ENCODE measurements around the gene OTOGL.

OTOGL gene

DNA sequence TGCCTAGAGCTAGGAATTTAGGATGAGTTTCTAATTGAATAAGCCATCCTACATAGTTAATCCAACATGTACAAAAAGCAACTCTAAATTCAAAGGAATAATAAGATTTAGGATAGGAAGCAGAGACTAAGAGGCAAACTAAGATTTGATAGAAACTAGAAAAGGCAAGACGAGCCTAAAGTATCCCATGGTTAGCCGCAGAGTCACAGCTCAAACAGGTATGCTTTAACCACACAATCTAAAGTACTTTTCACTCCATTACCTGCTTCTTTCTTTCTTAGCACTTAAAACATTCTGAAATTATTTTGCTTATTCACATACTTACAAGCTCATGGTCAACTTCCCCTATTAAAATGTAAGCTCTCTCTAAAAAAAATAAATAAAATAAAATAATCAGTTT is 51.8 kb downstream of the OTOGL start:
- DNase-seq (ENCODE audit: low read depth): no peak
- no peak for TF ChIP-seq CTCF (conservative IDR thresholded peaks at IDR 0.05; ENCODE audit: low read depth, low read length)
- H3K4me3 ChIP-seq (ENCODE audit: low read depth, low read length): no peak overlapping the region

DNA sequence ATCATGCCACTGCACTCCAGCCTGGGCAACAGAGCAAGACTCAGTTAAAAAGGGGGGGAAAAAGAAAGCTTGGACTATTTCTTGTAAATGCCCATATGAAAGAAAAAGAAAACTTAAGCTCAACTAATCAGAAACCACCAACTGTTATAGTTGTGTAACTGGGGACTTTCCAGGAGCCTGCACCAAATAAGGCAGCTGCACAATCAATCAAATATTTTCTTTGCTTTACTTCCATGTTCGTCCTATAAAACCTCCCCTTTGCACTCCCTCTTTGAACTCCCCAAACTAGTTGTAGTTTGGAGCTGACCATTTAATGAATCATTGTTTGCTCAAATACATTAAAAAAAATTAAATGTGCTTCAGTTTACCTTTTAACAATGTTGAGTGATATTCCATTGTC is 54.9 kb downstream of the OTOGL start:
- H3K4me3 ChIP-seq (ENCODE audit: low read depth, low read length): no peak overlapping the region
- peak; percentile 60 for DNase-seq (ENCODE audit: low read depth)
- TF ChIP-seq CTCF (conservative IDR thresholded peaks at IDR 0.05; ENCODE audit: low read depth, low read length): no peak

DNA sequence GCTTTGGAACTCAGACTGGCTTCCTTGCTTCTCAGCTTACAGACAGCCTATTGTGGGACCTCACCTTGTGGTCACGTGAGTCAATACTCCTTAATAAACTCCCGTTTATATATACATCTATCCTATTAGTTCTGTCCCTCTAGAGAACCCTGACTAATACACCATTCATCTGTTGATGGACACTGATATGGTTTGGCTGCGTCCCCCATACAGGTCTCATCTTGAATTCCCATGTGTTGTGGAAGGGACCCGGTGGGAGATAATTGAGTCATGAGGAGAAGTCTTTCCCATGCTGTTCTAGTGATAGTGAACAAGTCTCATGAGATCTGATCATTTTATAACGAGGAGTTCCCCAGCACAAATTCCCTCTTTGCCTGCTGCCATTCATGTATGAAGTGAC is 57.0 kb downstream of the OTOGL start:
- H3K4me3 ChIP-seq (ENCODE audit: low read depth, low read length): no peak overlapping the region
- no peak for TF ChIP-seq CTCF (conservative IDR thresholded peaks at IDR 0.05; ENCODE audit: low read depth, low read length)
- DNase-seq (ENCODE audit: low read depth): no peak

DNA sequence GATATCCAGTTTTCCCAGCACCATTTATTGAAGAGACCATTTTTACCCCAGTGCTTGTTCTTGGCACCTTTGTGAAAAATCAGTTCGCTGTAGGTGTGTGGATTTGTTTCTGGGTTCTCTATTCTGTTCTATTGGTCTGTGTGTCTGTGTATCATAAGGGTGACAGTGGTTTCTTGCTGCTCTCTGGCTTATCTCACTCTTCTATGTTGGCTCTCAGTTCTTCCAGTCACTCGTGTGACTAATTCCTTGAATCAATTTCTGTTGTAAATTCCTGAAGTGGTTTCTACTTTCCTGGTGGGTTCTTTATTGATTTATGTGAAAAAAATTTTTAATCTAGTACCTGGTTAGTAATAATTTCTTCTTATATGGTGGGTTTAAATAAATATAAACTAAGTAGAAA is 58.3 kb downstream of the OTOGL start:
- no peak for TF ChIP-seq CTCF (conservative IDR thresholded peaks at IDR 0.05; ENCODE audit: low read depth, low read length)
- peak; percentile 22 for DNase-seq (ENCODE audit: low read depth)

DNA sequence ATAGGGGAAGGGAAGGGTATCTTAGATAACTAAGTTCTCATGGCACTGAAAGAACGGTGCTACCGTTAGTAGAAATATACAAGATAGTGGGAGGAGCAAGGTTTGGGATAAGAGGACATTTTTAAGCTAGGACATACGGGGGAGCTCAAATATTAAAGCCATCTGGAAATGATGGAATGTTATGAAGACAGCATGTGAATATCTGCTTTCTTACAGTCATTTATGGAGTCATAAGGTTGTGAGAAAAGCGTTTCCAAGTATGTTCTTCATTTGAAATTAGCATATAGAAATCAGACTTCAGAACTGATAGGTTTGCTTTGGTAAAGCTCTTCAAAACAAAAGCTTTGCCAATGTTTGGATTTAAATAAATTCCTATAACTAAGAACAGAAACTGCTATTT is 62.3 kb downstream of the OTOGL start:
- H3K4me3 ChIP-seq (ENCODE audit: low read depth, low read length): no peak overlapping the region
- no peak for TF ChIP-seq CTCF (conservative IDR thresholded peaks at IDR 0.05; ENCODE audit: low read depth, low read length)
- DNase-seq (ENCODE audit: low read depth): peak; percentile 37

More for the DNA sequence above, 58.3 kb downstream of the OTOGL start:
- H3K4me3 ChIP-seq (ENCODE audit: low read depth, low read length): no peak overlapping the region

DNA sequence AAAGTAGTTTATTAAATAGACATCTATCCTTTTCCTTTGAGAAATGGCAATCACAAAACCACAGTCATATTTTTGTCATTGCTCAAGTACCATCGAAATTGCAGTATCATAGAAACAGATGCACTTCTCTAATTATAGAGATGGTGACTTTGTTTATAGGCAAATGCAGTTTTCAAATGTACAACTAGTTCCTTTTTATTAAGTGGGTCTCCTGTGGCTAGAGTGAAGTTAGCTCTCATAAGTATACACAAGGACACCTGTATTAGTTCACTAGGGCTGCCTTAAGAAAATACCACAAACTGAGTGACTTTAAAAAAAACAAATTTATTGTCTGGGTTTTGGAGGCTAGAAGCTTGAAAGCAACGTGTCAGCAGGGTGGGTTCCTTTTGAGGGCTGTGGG is 62.8 kb downstream of the OTOGL start:
- no peak overlapping the region for H3K4me3 ChIP-seq (ENCODE audit: low read depth, low read length)
- no peak for TF ChIP-seq CTCF (conservative IDR thresholded peaks at IDR 0.05; ENCODE audit: low read depth, low read length)
- DNase-seq (ENCODE audit: low read depth): no peak

DNA sequence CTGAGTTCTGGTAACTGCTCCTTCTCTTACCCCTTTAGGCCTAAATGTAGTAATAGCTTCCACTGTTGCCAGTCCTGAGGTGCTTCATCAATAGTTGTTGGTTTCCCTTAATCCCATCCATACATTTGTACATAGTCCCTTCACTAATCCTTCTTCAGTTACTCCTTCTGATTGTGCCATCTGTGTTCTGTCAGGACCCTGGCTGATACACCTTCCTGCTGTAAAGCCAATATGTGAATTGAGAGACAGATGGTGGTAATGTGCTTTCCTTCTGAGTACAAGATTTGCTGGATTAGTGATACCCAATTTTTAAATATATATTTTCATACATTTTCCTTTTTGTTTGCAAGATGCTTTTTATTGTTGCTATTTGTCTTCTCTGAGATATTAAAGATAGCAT is 66.4 kb downstream of the OTOGL start:
- no peak overlapping the region for H3K4me3 ChIP-seq (ENCODE audit: low read depth, low read length)
- TF ChIP-seq CTCF (conservative IDR thresholded peaks at IDR 0.05; ENCODE audit: low read depth, low read length): no peak

More for the DNA sequence above, 66.4 kb downstream of the OTOGL start:
- DNase-seq (ENCODE audit: low read depth): no peak
